Measurements from ENCODE around the gene MISP3.

The MISP3 gene

GRCh38 chr19:14062558-14062855 lies 10.1 kb upstream of the MISP3 start:
- H3K36me3 ChIP-seq (ENCODE audit: control insufficient read depth, insufficient read depth, low read length): no peaks in the 10 kb centered on the region
- H3K27ac ChIP-seq (ENCODE audit: low read depth, low read length): no peak overlapping the region
- H3K4me3 ChIP-seq (ENCODE audit: low read depth, low read length): no peak overlapping the region
- H3K4me1 ChIP-seq (ENCODE audit: control insufficient read depth, insufficient read depth, low read length): no peaks in the 10 kb centered on the region
- no peaks in the 10 kb centered on the region for H3K9me3 ChIP-seq (ENCODE audit: control insufficient read depth, insufficient read depth, low read length)
- H3K27me3 ChIP-seq (ENCODE audit: control insufficient read depth, insufficient read depth, low read length): peaks cover 22% of the 10 kb centered on the region
- H3K9ac ChIP-seq (ENCODE audit: low read depth, low read length): no peak overlapping the region

- Histone ChIP-seq H3K27ac (ENCODE audit: low read depth, low read length) (no peak overlapping the region), H3K9me3 (ENCODE audit: control insufficient read depth, insufficient read depth, low read length) (no peaks in the 10 kb centered on the region), H3K9ac (ENCODE audit: low read depth, low read length) (no peak overlapping the region)
Measured at GRCh38 chr19:14063105-14063504, 9.5 kb upstream of the MISP3 start.

GRCh38 chr19:14066134-14066533 lies 6.5 kb upstream of the MISP3 start:
- Histone ChIP-seq H3K9ac (ENCODE audit: low read depth, low read length) (no peak overlapping the region), H3K4me3 (ENCODE audit: low read depth, low read length) (no peak overlapping the region), H3K27ac (ENCODE audit: low read depth, low read length) (no peak overlapping the region), H3K27me3 (ENCODE audit: control insufficient read depth, insufficient read depth, low read length) (no peaks in the 10 kb centered on the region), H3K9me3 (ENCODE audit: control insufficient read depth, insufficient read depth, low read length) (no peaks in the 10 kb centered on the region), H3K4me1 (ENCODE audit: control insufficient read depth, insufficient read depth, low read length) (no peaks in the 10 kb centered on the region), H3K36me3 (ENCODE audit: control insufficient read depth, insufficient read depth, low read length) (no peaks in the 10 kb centered on the region)

More at GRCh38 chr19:14063105-14063504, 9.5 kb upstream of the MISP3 start:
- peaks cover 20% of the 10 kb centered on the region for H3K27me3 ChIP-seq (ENCODE audit: control insufficient read depth, insufficient read depth, low read length)
- no peak overlapping the region for H3K4me3 ChIP-seq (ENCODE audit: low read depth, low read length)
- no peaks in the 10 kb centered on the region for H3K4me1 ChIP-seq (ENCODE audit: control insufficient read depth, insufficient read depth, low read length)
- no peaks in the 10 kb centered on the region for H3K36me3 ChIP-seq (ENCODE audit: control insufficient read depth, insufficient read depth, low read length)

DNA sequence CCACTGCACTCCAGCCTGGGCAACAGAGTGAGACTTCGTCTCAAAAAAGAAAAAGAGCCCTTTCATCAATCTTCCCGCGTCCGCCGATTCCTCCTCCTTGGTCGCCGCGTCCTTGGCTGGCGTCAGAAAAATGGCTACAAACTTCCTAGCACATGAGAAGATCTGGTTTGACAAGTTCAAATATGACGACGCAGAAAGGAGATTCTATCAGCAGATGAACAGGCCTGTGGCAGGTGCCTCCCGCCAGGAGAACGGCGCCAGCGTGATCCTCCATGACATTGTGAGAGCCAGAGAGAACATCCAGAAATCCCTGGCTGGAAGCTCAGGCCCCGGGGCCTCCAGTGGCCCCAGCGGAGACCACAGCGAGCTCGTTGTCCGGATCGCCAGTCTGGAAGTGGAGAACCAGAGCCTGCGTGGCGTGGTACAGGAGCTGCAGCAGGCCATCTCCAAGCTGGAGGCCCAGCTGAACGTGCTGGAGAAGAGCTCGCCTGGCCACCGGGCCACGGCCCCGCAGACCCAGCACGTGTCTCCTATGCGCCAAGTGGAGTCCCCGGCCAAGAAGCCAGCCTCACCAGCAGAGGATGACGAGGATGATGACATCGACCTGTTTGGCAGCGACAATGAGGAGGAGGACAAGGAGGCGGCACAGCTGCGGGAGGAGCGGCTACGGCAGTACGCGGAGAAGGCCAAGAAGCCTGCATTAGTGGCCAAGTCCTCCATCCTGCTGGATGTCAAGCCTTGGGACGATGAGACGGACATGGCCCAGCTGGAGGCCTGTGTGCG lies 2.1 kb upstream of the MISP3 start:
- no peak overlapping the region for H3K4me3 ChIP-seq (ENCODE audit: low read depth, low read length)
- H3K9ac ChIP-seq (ENCODE audit: low read depth, low read length): no peak overlapping the region
- no peaks in the 10 kb centered on the region for H3K9me3 ChIP-seq (ENCODE audit: control insufficient read depth, insufficient read depth, low read length)
- peaks cover 37% of the 10 kb centered on the region for H3K27me3 ChIP-seq (ENCODE audit: control insufficient read depth, insufficient read depth, low read length)
- no peaks in the 10 kb centered on the region for H3K36me3 ChIP-seq (ENCODE audit: control insufficient read depth, insufficient read depth, low read length)
- H3K4me1 ChIP-seq (ENCODE audit: control insufficient read depth, insufficient read depth, low read length): peaks cover 4% of the 10 kb centered on the region; the same call in 1 of the 2 replicates
- H3K27ac ChIP-seq (ENCODE audit: low read depth, low read length): no peak overlapping the region

DNA sequence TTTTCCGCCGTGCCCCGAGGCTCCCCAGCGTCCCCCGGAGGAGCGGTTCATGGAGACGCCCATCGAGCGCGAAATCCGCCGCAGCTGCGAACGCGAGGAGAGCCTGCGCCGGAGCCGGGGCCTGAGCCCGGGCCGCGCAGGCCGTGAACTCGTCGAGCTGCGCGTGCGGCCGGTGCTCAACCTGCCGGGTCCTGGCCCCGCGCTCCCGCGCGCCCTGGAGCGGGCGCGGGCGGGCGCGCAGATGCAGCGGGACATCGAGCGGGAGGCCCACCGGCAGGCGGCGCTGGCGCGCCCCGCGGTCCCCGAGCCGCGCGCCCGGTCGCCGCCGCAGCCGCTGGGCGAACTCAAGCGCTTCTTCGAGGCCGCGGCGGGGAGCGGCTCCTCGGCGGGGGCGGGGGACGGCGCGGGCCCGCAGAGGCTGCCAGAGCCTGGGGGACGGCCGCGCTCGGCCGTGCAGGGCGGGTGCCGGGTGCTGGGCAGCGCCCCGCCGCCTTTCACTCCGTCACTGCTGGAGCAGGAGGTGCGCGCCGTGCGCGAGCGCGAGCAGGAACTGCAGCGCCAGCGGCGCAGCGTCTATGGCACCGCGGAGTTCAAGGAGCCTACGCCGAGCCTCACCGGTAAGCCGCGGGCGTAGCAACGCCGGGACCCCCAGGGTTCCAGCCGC lies 807 bp downstream of the MISP3 start:
- Histone ChIP-seq H3K4me1 (ENCODE audit: control insufficient read depth, insufficient read depth, low read length) (peaks cover 4% of the 10 kb centered on the region; the same call in 1 of the 2 replicates), H3K9me3 (ENCODE audit: control insufficient read depth, insufficient read depth, low read length) (no peaks in the 10 kb centered on the region), H3K36me3 (ENCODE audit: control insufficient read depth, insufficient read depth, low read length) (no peaks in the 10 kb centered on the region), H3K27me3 (ENCODE audit: control insufficient read depth, insufficient read depth, low read length) (peaks cover 46% of the 10 kb centered on the region), H3K27ac (ENCODE audit: low read depth, low read length) (no peak overlapping the region), H3K9ac (ENCODE audit: low read depth, low read length) (no peak overlapping the region), H3K4me3 (ENCODE audit: low read depth, low read length) (peak overlapping the region; percentile 62)

GRCh38 chr19:14073925-14074838 lies 1.6 kb downstream of the MISP3 start:
- Histone ChIP-seq H3K4me1 (ENCODE audit: control insufficient read depth, insufficient read depth, low read length) (peaks cover 4% of the 10 kb centered on the region; the same call in 1 of the 2 replicates), H3K27ac (ENCODE audit: low read depth, low read length) (no peak overlapping the region), H3K27me3 (ENCODE audit: control insufficient read depth, insufficient read depth, low read length) (peaks cover 46% of the 10 kb centered on the region), H3K36me3 (ENCODE audit: control insufficient read depth, insufficient read depth, low read length) (no peaks in the 10 kb centered on the region), H3K9ac (ENCODE audit: low read depth, low read length) (no peak overlapping the region), H3K9me3 (ENCODE audit: control insufficient read depth, insufficient read depth, low read length) (no peaks in the 10 kb centered on the region), H3K4me3 (ENCODE audit: low read depth, low read length) (peak overlapping the region; percentile 62)

DNA sequence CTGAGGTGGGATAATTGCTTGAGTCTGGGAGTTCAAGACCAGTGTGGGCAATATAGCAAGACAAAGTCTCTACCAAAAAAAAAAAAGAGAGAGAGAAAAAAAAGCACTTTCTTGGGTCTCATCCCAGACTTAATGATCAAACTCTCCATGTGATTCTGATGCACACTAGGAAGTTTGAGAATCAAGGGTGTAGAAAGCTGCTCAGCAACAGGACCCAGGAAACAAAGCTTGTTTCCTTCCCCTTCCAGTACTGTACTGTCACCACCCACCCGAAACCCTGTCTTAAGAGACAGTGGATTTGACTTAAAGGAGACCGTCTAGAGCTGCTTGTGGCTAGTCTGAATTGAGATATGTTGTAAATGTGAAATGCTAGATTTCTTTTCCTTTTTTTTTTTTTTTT lies 5.8 kb downstream of the MISP3 start:
- Histone ChIP-seq H3K4me1 (ENCODE audit: control insufficient read depth, insufficient read depth, low read length) (no peaks in the 10 kb centered on the region; the same call in 1 of the 2 replicates), H3K9ac (ENCODE audit: low read depth, low read length) (no peak overlapping the region)

GRCh38 chr19:14080887-14081796 lies 8.6 kb downstream of the MISP3 start:
- Histone ChIP-seq H3K4me3 (ENCODE audit: low read depth, low read length) (peak overlapping the region; percentile 87), H3K36me3 (ENCODE audit: control insufficient read depth, insufficient read depth, low read length) (no peaks in the 10 kb centered on the region), H3K9ac (ENCODE audit: low read depth, low read length) (peak overlapping the region; percentile 59), H3K4me1 (ENCODE audit: control insufficient read depth, insufficient read depth, low read length) (no peaks in the 10 kb centered on the region), H3K9me3 (ENCODE audit: control insufficient read depth, insufficient read depth, low read length) (no peaks in the 10 kb centered on the region), H3K27ac (ENCODE audit: low read depth, low read length) (peak overlapping the region; percentile 73), H3K27me3 (ENCODE audit: control insufficient read depth, insufficient read depth, low read length) (peaks cover 3% of the 10 kb centered on the region; the same call in 1 of the 2 replicates)

More for the DNA sequence above, 5.8 kb downstream of the MISP3 start:
- H3K36me3 ChIP-seq (ENCODE audit: control insufficient read depth, insufficient read depth, low read length): no peaks in the 10 kb centered on the region
- no peaks in the 10 kb centered on the region for H3K9me3 ChIP-seq (ENCODE audit: control insufficient read depth, insufficient read depth, low read length)
- no peak overlapping the region for H3K27ac ChIP-seq (ENCODE audit: low read depth, low read length)
- H3K4me3 ChIP-seq (ENCODE audit: low read depth, low read length): no peak overlapping the region
- peaks cover 29% of the 10 kb centered on the region for H3K27me3 ChIP-seq (ENCODE audit: control insufficient read depth, insufficient read depth, low read length)

GRCh38 chr19:14081797-14082674 lies 9.4 kb downstream of the MISP3 start:
- Histone ChIP-seq H3K4me1 (ENCODE audit: control insufficient read depth, insufficient read depth, low read length) (no peaks in the 10 kb centered on the region), H3K27ac (ENCODE audit: low read depth, low read length) (peak overlapping the region; percentile 31), H3K36me3 (ENCODE audit: control insufficient read depth, insufficient read depth, low read length) (no peaks in the 10 kb centered on the region), H3K9ac (ENCODE audit: low read depth, low read length) (no peak overlapping the region), H3K4me3 (ENCODE audit: low read depth, low read length) (peak overlapping the region; percentile 72), H3K27me3 (ENCODE audit: control insufficient read depth, insufficient read depth, low read length) (peaks cover 3% of the 10 kb centered on the region; the same call in 1 of the 2 replicates), H3K9me3 (ENCODE audit: control insufficient read depth, insufficient read depth, low read length) (no peaks in the 10 kb centered on the region)

All from HUES48 (cell line).